Measurements from ENCODE around the gene NPR2. TPM values are rescaled to one million over a fixed set of nuclear protein-coding genes. Genes with fewer than 3 reads are reported as not detected.
A peak's percentile ranks its signal among the peaks of the same experiment; 100 is the strongest.

Gene NPR2
- total RNA-seq, 1 experiment from 2014 or later: 12.5 TPM

DNA sequence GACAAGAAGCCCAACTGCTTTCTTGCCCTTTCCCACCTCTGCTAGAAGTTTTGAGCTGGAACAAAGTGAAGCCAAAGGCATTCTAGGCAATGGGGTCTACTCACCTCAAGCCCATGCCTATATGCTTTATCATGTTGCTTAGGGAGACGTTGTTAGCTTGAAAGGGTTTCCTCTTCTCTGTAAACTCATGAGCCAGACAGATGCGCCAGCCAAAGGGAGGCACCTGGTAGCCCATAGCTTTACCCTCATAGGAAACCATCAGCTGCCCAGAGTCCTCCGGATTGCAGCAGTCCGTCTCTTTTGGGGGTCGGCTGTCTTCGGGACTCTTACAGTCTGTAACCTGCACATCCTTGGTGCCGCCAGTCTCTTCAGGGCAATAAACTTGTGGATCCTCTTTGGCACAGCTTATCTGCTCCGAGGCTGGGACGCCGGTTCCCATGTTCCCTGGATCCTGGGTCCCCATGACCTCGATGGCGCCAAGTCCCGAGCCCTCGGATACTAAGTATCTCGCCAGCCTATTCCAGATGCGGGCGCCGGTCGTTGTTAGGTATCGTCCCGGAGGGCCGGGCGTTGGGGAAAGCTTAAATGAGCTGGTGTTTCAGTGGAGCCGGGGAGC lies 43.0 kb upstream of the NPR2 start:
- no peak overlapping the region for H4K8ac ChIP-seq (replicated peaks; ENCODE audit: insufficient read length, low read depth, low read length)
- H2AFZ ChIP-seq (ENCODE audit: low read length): no peak overlapping the region
- no peak overlapping the region for H2BK120ac ChIP-seq (ENCODE audit: low read depth, low read length, poor library complexity, severe bottlenecking)
- no peak for DNase-seq
- H3K4me1 ChIP-seq (ENCODE audit: insufficient read depth, low read length): peaks cover 3% of the 10 kb centered on the region; the same call in 1 of the 2 replicates
- no peak overlapping the region for H2BK5ac ChIP-seq (ENCODE audit: insufficient read length, low read length)
- Mint-ChIP-seq H3K27ac (peak overlapping the region in 2 of 3 experiments; percentile 91 to 95; a peak in 4 of 7 replicates), H3K4me3 (peak overlapping the region; percentile 93 to 95), H3K36me3 (ENCODE audit: insufficient read depth in 1 of 3, low read depth in 3 of 3) (peaks cover 20 to 64% (median 57%) of the 10 kb centered on the region in 3 experiments; a peak in 6 of 7 replicates), H3K9me3 (no peaks in the 10 kb centered on the region), H3K27me3 (ENCODE audit: low read depth) (no peaks in the 10 kb centered on the region), H3K4me1 (peaks cover 28% of the 10 kb centered on the region in 2 experiments)
- no peak overlapping the region for H3K56ac ChIP-seq (ENCODE audit: insufficient read length, low read depth, low read length)
- H2BK12ac ChIP-seq (ENCODE audit: insufficient read length, low read depth, low read length): no peak overlapping the region
- H4K91ac ChIP-seq (ENCODE audit: insufficient read length, low read depth, low read length): no peak overlapping the region
- WGBS (ENCODE audit: extremely low coverage, insufficient read length, low lambda C conversion rate): no CpG with 5 or more reads among the region's 24 CpGs
- H3K9me3 ChIP-seq (ENCODE audit: control insufficient read depth, low read depth, low read length): no peaks in the 10 kb centered on the region
- H3K27ac ChIP-seq (ENCODE audit: insufficient read length, low read depth, low read length): no peak overlapping the region
- H3K4me2 ChIP-seq (ENCODE audit: insufficient read depth, insufficient read length, low read length): peak overlapping the region; percentile 98
- peaks cover 19% of the 10 kb centered on the region for H3K79me1 ChIP-seq (ENCODE audit: insufficient read depth, low read depth, low read length, poor library complexity, severe bottlenecking)
- peaks cover 18% of the 10 kb centered on the region for H3K23me2 ChIP-seq (ENCODE audit: insufficient read length, low read depth, low read length, poor library complexity, severe bottlenecking)
- H3K4ac ChIP-seq (ENCODE audit: low read depth, low read length): no peak overlapping the region
- no peak overlapping the region for H3T11ph ChIP-seq (ENCODE audit: low read length)
- peak overlapping the region; percentile 79 for H3K9ac ChIP-seq (ENCODE audit: extremely low read depth, insufficient read length, low read length)
- H3K23ac ChIP-seq (ENCODE audit: insufficient read length, low read depth, low read length): no peak overlapping the region
- no peak overlapping the region for H3K18ac ChIP-seq (ENCODE audit: insufficient read length, low read depth, low read length)
- TF ChIP-seq, protein P1, sequence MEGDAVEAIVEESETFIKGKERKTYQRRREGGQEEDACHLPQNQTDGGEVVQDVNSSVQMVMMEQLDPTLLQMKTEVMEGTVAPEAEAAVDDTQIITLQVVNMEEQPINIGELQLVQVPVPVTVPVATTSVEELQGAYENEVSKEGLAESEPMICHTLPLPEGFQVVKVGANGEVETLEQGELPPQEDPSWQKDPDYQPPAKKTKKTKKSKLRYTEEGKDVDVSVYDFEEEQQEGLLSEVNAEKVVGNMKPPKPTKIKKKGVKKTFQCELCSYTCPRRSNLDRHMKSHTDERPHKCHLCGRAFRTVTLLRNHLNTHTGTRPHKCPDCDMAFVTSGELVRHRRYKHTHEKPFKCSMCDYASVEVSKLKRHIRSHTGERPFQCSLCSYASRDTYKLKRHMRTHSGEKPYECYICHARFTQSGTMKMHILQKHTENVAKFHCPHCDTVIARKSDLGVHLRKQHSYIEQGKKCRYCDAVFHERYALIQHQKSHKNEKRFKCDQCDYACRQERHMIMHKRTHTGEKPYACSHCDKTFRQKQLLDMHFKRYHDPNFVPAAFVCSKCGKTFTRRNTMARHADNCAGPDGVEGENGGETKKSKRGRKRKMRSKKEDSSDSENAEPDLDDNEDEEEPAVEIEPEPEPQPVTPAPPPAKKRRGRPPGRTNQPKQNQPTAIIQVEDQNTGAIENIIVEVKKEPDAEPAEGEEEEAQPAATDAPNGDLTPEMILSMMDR (conservative IDR thresholded peaks at IDR 0.05): no peak
- H2AK5ac ChIP-seq (ENCODE audit: insufficient read length, low read length): no peak overlapping the region
- H2BK20ac ChIP-seq (ENCODE audit: low read depth, low read length, poor library complexity, severe bottlenecking): no peak overlapping the region
- no peak overlapping the region for H4K5ac ChIP-seq (ENCODE audit: insufficient read length, low read depth, low read length)
- no peaks in the 10 kb centered on the region for H3K27me3 ChIP-seq (ENCODE audit: insufficient read depth, low read length)
- no peaks in the 10 kb centered on the region for H4K20me1 ChIP-seq (ENCODE audit: control insufficient read depth, insufficient read depth, insufficient read length)
- H3K79me2 ChIP-seq (ENCODE audit: insufficient read depth, low read length): peaks cover 21% of the 10 kb centered on the region
- no peak overlapping the region for H3K14ac ChIP-seq (ENCODE audit: insufficient read depth, low read length)
- no peak overlapping the region for H2BK15ac ChIP-seq (ENCODE audit: low read depth, low read length)
